Neutrophil (primary cell): ENCODE measurements around the gene STN1.
A peak's percentile ranks its signal among the peaks of the same experiment; 100 is the strongest.

Experiments used
- H3K27ac ChIP-seq: fragments of 200-600 bp; sonication (generic); 2 replicates; pipeline ENCODE4 v1.5.1; 2016; ENCODE audit warnings: mild to moderate bottlenecking, moderate library complexity
- H3K27me3 ChIP-seq: fragments of 200-600 bp; sonication (generic); 2 replicates; pipeline ENCODE4 v1.6.0; 2016; ENCODE audit warnings: mild to moderate bottlenecking
- H3K36me3 ChIP-seq: fragments of 200-600 bp; sonication (generic); 2 replicates; pipeline ENCODE4 v1.5.1; 2017
- H3K4me1 ChIP-seq, 2 experiments: fragments of 200-600 bp in 1 of 2; sonication (generic) in 1 of 2; 1 replicate in 1 of 2; 2 replicates in 1 of 2; pipeline versions ENCODE4 v1.5.1 to v1.6.1; 2013 to 2016; ENCODE audit warnings: low read depth in 1 of 2, low read length in 1 of 2, mild to moderate bottlenecking in 1 of 2, moderate library complexity in 1 of 2; ENCODE audit not compliant: control insufficient read depth in 1 of 2, insufficient read depth in 1 of 2
- H3K4me3 ChIP-seq, 2 experiments: fragments of 200-600 bp in 1 of 2; sonication (generic) in 1 of 2; 1 replicate in 1 of 2; 2 replicates in 1 of 2; pipeline ENCODE4 v1.5.1; 2013 to 2016; ENCODE audit warnings: low read depth in 1 of 2, low read length in 1 of 2, mild to moderate bottlenecking in 1 of 2, moderate library complexity in 1 of 2
- H3K9me3 ChIP-seq: fragments of 200-600 bp; sonication (generic); 2 replicates; pipeline ENCODE4 v1.5.1; 2016
- TF ChIP-seq, protein P1 (sequence below): fragments of 200-600 bp; sonication (generic); IDR thresholded peaks from 2 replicates; pipeline ENCODE4 v1.5.1; 2016; ENCODE audit warnings: antibody characterized with exemption

The STN1 gene

DNA sequence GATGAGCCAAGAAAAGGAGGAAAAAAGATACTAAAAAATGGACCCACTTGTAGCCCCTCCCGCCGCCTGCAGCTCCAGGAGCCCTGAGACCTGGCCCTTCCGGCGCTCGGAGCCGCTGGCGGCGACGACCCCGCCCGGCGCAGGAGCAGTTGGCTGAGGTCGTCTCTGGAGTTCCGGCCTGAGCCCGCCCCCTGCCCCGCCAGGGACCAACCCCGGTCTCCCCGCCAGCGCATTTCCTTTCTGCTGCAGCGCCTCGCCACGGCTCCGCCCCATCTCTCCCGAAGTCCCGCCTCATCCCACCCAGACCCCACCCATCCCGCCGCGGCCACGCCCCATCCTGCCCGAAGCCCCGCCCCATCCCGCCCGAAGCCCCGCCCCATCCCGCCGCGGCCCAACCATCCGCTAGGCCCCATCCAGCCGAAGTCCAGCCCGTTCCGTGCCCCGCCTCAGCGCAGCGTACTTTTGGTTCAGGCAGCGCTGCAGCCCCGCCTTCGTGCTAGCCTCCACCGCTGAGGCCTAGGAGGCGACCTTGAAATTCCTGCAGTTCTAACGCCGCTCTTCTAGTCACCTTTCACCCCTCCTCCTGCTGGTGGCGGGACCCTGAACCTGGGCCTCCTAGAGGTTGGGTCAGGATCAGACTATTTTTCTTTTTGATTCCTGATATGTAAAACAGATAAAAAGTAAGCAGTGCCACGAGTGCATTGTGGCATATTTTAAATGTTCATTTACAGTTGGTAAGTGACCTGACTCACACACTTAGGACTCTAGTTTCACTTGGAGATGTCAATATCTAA lies at the start of gene STN1:
TSS of gene STN1 (minus strand) at position 132 of the 794 bp plus-strand sequence. CDS start 590 bp downstream, outside the sequence.
- no peaks in the 10 kb centered on the region for H3K27me3 ChIP-seq
- peaks cover 46% of the 10 kb centered on the region in 2 experiments for H3K4me1 ChIP-seq
- H3K36me3 ChIP-seq: no peaks in the 10 kb centered on the region
- TF ChIP-seq, protein P1, sequence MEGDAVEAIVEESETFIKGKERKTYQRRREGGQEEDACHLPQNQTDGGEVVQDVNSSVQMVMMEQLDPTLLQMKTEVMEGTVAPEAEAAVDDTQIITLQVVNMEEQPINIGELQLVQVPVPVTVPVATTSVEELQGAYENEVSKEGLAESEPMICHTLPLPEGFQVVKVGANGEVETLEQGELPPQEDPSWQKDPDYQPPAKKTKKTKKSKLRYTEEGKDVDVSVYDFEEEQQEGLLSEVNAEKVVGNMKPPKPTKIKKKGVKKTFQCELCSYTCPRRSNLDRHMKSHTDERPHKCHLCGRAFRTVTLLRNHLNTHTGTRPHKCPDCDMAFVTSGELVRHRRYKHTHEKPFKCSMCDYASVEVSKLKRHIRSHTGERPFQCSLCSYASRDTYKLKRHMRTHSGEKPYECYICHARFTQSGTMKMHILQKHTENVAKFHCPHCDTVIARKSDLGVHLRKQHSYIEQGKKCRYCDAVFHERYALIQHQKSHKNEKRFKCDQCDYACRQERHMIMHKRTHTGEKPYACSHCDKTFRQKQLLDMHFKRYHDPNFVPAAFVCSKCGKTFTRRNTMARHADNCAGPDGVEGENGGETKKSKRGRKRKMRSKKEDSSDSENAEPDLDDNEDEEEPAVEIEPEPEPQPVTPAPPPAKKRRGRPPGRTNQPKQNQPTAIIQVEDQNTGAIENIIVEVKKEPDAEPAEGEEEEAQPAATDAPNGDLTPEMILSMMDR: peak; percentile 62
- H3K4me3 ChIP-seq: peak within 1 kb of the TSS; percentile 71 to 94
- no peaks in the 10 kb centered on the region for H3K9me3 ChIP-seq
- H3K27ac ChIP-seq: peak within 1 kb of the TSS; percentile 78

GRCh38 chr10:103967448-103968071 lies 49.6 kb upstream of the STN1 start:
- H3K9me3 ChIP-seq: no peaks in the 10 kb centered on the region
- peaks cover 46 to 47% of the 10 kb centered on the region in 2 experiments for H3K4me1 ChIP-seq
- H3K27ac ChIP-seq: peak overlapping the region; percentile 91
- no peaks in the 10 kb centered on the region for H3K27me3 ChIP-seq
- TF ChIP-seq, protein P1: no peak
- H3K36me3 ChIP-seq: no peaks in the 10 kb centered on the region
- H3K4me3 ChIP-seq: peak overlapping the region; percentile 86 to 88

DNA sequence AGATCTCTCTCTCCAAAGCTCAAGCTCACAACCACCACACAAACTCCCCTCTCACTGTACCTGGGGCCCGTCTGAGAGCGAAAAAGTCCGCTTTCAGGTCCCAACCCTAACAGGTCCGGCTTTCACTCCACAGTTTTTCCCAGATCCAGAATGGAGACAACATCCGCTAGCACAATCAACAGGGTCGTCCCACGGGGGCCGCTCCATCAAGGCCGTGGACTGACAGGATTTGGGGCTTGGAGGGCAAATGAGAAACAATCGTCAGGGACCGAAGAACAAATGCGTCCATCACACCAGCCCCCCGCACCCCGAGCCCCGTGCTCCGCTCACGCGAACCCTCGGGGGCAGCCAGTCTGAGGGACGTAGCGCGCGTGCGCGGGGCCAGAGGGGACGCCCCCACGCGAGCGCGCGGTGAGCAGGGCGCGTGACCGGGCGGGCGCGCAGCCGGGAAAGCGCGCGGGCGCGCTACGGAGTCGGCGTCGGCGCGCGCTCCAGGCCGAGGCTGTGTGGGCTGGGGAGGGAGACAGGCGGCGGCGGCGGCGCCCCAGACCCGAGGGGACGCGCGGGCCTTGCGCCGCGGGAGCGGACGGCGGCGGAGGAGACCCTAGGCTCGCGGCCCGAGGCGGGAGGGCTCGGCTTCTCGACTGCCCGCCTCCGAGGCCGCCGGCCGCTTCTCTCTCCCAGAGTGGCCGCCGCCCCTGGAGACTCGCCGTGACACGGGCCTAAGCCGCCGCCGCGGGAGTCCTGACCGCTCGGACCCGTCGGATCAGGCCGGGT lies 48.9 kb upstream of the STN1 start, which contains the start of gene SLK:
TSS of gene SLK (plus strand) at position 470 of the 777 bp plus-strand sequence. CDS start 606 bp downstream, outside the sequence.
- H3K9me3 ChIP-seq: no peaks in the 10 kb centered on the region
- TF ChIP-seq, protein P1: peak; percentile 8
- H3K27me3 ChIP-seq: no peaks in the 10 kb centered on the region
- no peaks in the 10 kb centered on the region for H3K36me3 ChIP-seq
- peaks cover 43 to 47% of the 10 kb centered on the region in 2 experiments for H3K4me1 ChIP-seq
- peak within 1 kb of the TSS; percentile 91 for H3K27ac ChIP-seq
- peak within 1 kb of the TSS; percentile 86 to 88 for H3K4me3 ChIP-seq

- TF ChIP-seq, protein P1: no peak
- no peaks in the 10 kb centered on the region for H3K36me3 ChIP-seq
- no peaks in the 10 kb centered on the region for H3K9me3 ChIP-seq
- no peak overlapping the region for H3K27ac ChIP-seq
- no peaks in the 10 kb centered on the region for H3K4me1 ChIP-seq
- no peaks in the 10 kb centered on the region for H3K27me3 ChIP-seq
- no peak overlapping the region for H3K4me3 ChIP-seq
Measured at GRCh38 chr10:103960103-103960502, 42.1 kb upstream of the STN1 start.

GRCh38 chr10:103958996-103959395 lies 41.0 kb upstream of the STN1 start:
- no peaks in the 10 kb centered on the region for H3K4me1 ChIP-seq
- H3K36me3 ChIP-seq: no peaks in the 10 kb centered on the region
- no peak overlapping the region for H3K27ac ChIP-seq
- TF ChIP-seq, protein P1: no peak
- no peak overlapping the region for H3K4me3 ChIP-seq
- no peaks in the 10 kb centered on the region for H3K9me3 ChIP-seq
- no peaks in the 10 kb centered on the region for H3K27me3 ChIP-seq
